GM18508 (cell line): Measurements from ENCODE around the gene ATP9A.

ENCODE experiments used
- ATAC-seq: cut with Tn5 transposase; IDR thresholded peaks from one replicate; pipeline ENCODE4 v1.9.1; 2021; ENCODE audit warnings: moderate number of reproducible peaks; ENCODE audit not compliant: insufficient read depth, unreplicated experiment

Gene ATP9A

GRCh38 chr20:51612896-51613295, 155.3 kb downstream of the ATP9A start:
- no peak for ATAC-seq

- no peak for ATAC-seq
These were observed 156.6 kb downstream of the ATP9A start for GRCh38 chr20:51611625-51611890.

DNA sequence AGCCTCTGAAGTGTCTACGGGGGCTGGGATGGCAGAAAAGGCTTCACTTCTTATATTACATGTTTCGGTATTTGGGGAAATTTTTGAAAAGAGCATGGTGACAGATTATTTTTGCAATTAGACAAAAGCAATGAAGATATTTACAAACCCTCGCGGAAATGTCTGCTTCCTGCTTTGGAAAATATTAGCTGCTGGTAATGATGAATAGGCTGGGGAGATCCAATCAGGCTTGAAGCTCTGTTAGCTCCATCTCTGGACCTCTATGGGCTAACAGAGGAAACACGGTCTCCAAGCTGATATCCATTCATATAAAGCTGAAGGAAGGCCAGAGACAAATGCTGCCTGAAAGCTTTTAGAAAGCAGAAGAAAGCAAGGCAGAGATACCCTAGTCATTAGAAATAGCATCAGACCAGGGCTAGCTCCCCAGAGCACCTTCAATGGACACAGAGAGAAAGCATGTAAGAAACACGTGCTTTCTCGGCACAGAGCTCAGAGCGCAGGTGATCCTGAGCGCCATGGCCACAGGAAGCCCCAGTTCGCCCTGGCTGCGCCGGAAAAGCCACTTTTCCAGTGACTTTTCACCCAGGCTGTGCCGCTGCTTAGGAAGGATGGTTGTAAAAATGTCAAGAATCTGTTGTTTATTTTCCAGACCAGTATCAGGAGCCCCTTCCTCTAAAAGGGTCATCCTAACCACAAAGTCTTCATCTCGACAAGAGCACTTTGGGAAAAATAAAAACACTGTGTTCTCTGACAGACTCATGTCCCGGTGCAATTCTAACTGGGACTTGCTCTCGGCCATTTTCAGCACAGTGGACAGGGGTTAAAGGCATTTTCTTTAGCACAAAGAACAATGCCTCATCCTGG, 157.2 kb downstream of the ATP9A start:
- no peak for ATAC-seq

- ATAC-seq, result no peak
These were observed 158.1 kb downstream of the ATP9A start for GRCh38 chr20:51610111-51610510.

- ATAC-seq, result no peak
These were observed 158.9 kb downstream of the ATP9A start for GRCh38 chr20:51609251-51609650.

DNA sequence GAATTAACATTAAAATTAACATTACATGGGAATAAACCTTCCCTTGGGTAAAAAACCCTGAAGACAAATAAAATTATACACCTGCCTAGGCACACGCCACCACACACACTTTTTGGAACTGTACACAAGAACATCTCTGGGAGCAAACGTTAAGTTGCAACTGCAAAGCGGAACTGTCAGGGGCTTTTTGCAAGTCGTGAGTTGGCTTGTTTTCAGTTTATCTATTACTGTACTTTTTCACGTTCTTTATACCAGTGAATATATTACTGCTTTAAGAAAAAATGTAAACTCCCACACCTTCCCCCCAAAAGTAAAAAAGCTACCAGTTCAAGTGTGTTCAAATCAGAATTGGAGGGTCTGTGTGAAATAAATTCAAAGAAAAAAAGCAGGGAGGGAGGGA, 160.1 kb downstream of the ATP9A start:
- ATAC-seq, result no peak

DNA sequence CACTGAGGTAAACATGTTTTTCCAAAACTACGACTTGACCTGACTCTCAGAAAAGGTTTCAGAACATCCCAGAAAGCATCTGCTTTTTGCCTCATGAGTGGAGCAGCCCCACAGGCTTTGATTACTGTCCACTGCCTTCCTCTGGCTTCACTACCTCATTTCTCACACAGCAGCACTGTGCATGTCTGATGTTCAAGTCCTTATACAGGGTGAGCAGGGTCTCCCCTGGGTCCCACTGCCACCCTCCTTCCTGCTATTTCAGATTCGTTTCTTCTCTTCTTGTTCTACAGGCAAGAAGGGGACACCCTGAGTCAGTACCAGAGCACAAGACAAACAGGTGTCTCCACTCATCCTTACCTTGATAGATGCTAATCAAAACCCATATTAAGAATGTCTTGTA, 161.0 kb downstream of the ATP9A start:
- ATAC-seq, result no peak

DNA sequence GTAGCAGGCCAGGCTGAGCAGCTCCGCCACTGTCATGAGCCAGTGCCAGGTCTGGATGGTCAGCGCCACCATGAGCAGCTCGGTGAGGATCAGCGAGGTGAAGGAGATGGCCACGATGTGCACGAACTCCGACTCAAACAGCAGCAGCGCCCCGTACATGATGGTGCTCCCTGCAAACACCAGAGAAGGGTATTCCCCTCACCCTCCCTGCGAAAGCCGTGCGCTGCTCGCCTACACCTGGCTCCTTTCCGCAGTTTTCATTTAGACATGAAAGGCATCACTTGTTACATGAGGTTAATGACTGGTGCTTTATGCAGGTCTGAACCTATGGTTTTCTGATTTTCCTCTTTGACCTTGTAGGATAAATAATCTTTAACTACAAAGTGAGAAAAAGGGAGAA, 163.3 kb downstream of the ATP9A start:
- ATAC-seq, result no peak

DNA sequence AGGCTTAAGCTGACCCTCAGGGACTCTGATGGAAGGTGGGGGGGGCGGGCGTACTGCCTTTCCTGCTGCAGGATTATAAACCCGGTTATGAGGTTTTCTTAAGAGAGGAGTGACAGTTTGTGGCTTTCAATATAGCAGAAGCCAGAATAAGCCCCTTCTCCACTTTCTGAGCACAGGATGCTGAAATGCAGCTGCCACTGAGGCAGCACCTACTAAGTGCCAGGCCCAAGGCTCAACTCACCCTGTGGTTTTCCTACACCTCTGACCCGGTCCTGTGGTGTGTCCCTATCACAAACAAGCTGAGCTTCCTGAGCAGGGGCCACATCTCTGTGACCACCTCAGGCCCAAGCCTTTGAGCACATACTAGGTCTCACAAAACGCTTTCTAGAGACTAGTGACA, 166.1 kb downstream of the ATP9A start:
- no peak for ATAC-seq

GRCh38 chr20:51600950-51601349, 167.2 kb downstream of the ATP9A start:
- no peak for ATAC-seq

GRCh38 chr20:51600016-51600420, 168.2 kb downstream of the ATP9A start:
- ATAC-seq, result no peak

- ATAC-seq, result no peak
These were observed 169.6 kb downstream of the ATP9A start for GRCh38 chr20:51598556-51598955.

DNA sequence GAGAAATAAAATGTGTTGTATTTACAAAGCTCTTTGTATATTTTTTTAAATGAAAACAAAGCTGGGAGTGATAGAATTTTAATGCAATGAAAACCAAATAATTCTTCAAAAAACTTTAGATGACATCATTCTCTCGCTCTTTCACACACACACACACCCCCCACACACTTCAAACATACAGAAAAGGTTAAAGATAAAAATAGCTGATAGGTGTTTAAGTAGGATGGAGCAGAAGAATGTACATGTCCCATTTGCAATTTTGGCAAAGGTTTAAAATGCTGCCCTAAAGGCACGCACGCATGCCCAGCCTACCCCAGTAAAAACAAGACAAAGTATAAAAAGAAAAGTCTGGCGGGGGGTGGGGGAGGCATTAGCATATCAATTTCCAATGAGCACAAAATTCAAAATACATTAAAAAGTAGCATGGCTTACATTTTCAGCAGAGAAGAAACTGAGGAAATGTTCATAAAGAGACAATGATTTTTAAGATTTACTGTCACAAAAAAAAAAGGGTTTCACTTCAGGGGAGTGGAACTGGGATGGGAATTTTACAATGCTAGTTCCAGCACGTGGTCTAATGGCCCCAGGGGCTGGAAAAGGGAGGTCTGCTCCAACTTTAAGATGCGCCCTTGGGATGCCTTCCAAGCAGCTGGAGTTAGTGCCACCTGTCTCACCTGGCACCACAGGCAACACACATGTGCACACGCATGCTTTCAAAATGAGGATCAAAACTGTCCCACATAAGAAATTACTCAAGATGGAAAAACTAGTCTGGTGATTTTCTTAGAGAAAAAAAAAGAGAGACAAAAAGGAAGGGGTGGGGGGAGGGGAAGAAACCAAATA, 170.6 kb downstream of the ATP9A start:
- no peak for ATAC-seq

- no peak for ATAC-seq
These were observed 171.4 kb downstream of the ATP9A start for GRCh38 chr20:51596668-51597388.

GRCh38 chr20:51595744-51596143, 172.4 kb downstream of the ATP9A start:
- ATAC-seq, result no peak

DNA sequence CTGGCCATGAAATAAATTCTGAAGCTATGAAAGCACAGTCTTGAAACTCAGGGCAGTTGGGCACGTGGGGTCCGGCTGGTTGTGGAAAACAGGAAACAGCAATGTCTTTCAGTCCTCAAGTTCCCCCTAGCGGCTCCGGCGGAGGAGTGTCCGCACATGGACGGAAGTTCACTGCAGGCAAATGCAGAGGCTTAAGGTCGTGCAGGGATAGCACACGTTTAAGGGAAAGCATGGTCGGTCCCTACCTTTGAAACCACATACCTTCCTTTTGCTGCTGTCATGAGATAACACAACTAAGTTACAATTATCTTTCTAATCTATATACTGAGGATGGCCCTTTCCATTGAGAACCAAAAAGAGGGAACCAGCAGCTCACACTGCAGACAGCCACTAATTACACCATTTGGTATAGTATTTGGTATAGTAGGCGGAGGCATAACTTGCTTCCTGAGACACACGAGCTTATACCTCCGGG, 173.1 kb downstream of the ATP9A start:
- ATAC-seq, result no peak

DNA sequence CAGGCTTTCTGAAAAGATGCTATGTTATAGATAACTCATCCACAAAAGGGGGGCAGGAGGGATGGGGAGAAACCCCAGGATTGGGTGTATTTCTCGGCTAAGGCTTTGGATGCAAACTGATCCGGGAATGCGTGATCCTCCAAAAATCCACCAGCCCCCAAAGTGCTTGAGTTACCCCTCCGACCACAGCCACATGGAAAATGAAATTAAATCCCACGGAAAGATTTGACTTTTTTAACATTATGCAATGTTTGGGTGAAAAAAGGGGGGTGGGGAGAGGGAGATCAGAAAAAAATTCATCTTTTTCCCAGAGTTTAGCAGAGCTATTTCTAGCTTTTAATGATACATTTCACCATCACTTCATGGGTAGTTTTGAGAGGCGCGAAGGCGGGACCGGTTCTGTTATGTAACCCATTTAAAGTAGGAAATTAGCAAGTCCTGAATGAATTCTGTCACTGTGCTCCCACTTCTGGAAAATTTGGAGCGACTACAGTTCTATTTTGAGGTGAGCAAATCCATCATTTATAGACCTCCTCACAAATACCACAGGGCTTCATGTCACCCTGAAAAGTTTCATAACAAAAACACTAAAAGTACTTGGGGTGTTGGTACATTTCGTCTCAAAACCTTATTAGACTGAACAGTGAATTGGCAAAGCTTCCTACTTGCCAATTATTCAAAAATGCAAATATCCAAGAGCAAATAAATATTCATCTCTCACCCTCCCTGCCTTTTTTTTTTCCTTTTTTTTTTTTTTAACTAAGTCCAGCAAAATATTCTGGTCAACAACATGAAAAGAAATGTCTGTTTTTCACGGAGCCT, 173.7 kb downstream of the ATP9A start:
- ATAC-seq, result no peak

DNA sequence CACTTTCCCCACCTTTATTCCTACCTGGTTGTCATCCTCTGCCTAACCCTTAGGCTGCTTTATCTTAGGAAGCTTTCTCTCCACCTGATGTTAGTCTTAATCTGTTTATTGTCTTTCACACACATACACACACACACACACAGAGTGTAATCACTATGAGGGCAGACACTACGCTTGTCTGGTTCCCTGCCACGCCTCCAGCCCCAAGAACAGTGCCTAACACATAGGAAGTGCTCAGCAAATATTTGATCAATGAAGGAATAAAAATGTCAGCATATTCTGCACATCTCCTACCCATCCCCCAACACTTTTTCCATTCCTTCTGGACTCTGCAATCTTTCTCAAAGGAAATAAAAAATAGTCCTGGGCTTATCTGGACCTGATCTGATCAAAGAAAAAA, 174.6 kb downstream of the ATP9A start:
- ATAC-seq, result no peak

DNA sequence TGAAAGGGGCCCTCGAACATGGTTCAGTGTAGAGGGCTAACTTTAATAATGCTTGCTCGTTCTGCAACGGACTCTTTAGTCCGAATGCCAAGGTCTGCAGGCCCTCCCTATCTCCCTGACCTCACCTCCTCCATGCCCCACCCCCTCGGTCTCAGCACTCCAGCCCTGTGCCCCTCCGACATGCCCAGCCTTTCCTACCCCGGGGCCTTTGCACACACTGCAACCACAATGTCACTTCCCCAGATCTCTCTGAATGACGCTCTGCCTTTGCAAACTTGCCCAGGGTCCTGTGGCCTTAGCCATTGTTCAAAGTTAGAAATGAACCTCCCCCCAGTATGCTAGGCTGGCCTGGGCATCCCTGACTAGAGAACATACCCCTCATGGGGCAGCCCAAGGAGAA, 175.6 kb downstream of the ATP9A start:
- ATAC-seq, result no peak

DNA sequence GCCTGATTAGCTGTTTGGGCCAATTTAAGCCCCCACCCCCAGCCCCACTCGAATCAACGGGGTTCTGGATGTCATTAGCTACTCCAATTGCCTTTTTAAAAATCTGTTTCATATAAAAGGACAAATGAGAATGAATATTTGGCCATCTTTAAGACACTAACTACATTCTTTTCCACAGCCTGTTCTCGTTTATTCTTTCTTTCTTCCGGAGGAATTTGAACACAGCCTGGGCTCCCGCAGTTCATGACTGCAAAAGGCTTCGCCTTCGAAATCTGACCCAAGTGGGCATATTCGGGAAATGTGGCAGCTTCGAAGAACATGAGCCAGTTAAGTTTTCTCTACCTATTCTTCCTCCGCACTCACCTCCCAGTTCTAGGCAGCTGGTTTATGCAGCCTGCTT, 176.3 kb downstream of the ATP9A start:
- no peak for ATAC-seq
